RWPE1 (cell line): ENCODE measurements around the gene JTB.

Experiments
- CTCF ChIA-PET: fragments of 350-600 bp; sonication (Branson Sonifier 250); formaldehyde crosslinking; extraction: SDS; loops from one replicate; lab custom pipeline; 2021; lab: Yijun Ruan, JAX
- POLR2A ChIA-PET: fragments of 400-600 bp; formaldehyde crosslinking; extraction: SDS; loops from one replicate; lab custom pipeline; 2020; ENCODE audit warnings: antibody characterized with exemption; ENCODE audit not compliant: low non-redundant PET; lab: Yijun Ruan, JAX
- DNase-seq: peaks from one replicate; pipeline ENCODE4 v3.0.0; 2012; ENCODE audit warnings: low spot score
- H3K27ac ChIP-seq: fragments of 450-650 bp; 2 replicates; pipeline ENCODE4 v1.5.1; 2017
- CTCF ChIP-seq: fragments of 450-650 bp; conservative IDR thresholded peaks from 2 replicates; pipeline ENCODE4 v1.5.1; 2017; ENCODE audit warnings: low read depth, mild to moderate bottlenecking

The JTB gene

GRCh38 chr1:153962088-153963029, 15.1 kb downstream of the JTB start:
- DNase-seq = no peak
- POLR2A ChIA-PET = interaction anchor here (0.5 to 1.3 kb wide), 2 partner anchors 24 to 261 kb away, joined by 3 to 4 read pairs; partner anchors contain the start of gene RAB13
- no peak for TF ChIP-seq CTCF
- CTCF ChIA-PET = interaction anchor here (0.7 to 1.9 kb wide), 4 partner anchors 16 to 142 kb away, joined by 3 to 5 read pairs (median 4); partner anchors contain the start of genes DENND4B and RAB13
- H3K27ac ChIP-seq = peak overlapping the region; percentile 98

GRCh38 chr1:153961421-153961820, 16.1 kb downstream of the JTB start:
- CTCF ChIA-PET = interaction anchor here (0.6 to 0.7 kb wide), 2 partner anchors 19 to 123 kb away, joined by 4 to 5 read pairs; no protein-coding TSS in a partner anchor
- DNase-seq = no peak
- no peak overlapping the region for H3K27ac ChIP-seq
- TF ChIP-seq CTCF = no peak
- POLR2A ChIA-PET = no interaction called here

GRCh38 chr1:153960206-153960605, 17.3 kb downstream of the JTB start:
- peak overlapping the region; percentile 90 for H3K27ac ChIP-seq
- DNase-seq = no peak
- CTCF ChIA-PET = interaction anchor here (0.7 kb wide), 1 partner anchor 344 kb away, joined by 3 read pairs; the partner anchor contains the start of gene S100A14
- no peak for TF ChIP-seq CTCF
- POLR2A ChIA-PET = no interaction called here

- no peak for DNase-seq
- peak overlapping the region; percentile 90 for H3K27ac ChIP-seq
- ChIA-PET CTCF (no interaction called here), POLR2A (no interaction called here)
- TF ChIP-seq CTCF = no peak
Observed at GRCh38 chr1:153959454-153959853, 18.0 kb downstream of the JTB start.

- ChIA-PET CTCF (interaction anchor here (0.5 to 1.0 kb wide), 4 partner anchors 8 to 216 kb away, joined by 4 to 8 read pairs (median 4); partner anchors contain the start of gene DENND4B), POLR2A (no interaction called here)
- no peak for DNase-seq
- peak overlapping the region; percentile 90 for H3K27ac ChIP-seq
- no peak for TF ChIP-seq CTCF
Observed at GRCh38 chr1:153958961-153959260, 18.6 kb downstream of the JTB start.

- peak within 1 kb of the TSS; percentile 90 for H3K27ac ChIP-seq
- no peak for TF ChIP-seq CTCF
- DNase-seq = peak; percentile 97
- ChIA-PET CTCF (interaction anchor here (0.5 to 1.9 kb wide), 5 partner anchors 9 to 216 kb away, joined by 4 to 8 read pairs (median 5); partner anchors contain the start of gene DENND4B), POLR2A (no interaction called here)
Observed at GRCh38 chr1:153958111-153958960, 19.1 kb downstream of the JTB start, which contains the start of gene CRTC2. CRTC2 (minus strand) TSS chr1:153958612; CDS start chr1:153958497, 115 bp downstream.
